HG02642 (cell line): ENCODE measurements around the gene FANCG.

Source experiments
- ATAC-seq: cut with Tn5 transposase; IDR thresholded peaks from one replicate; pipeline ENCODE4 v1.9.1; 2021; ENCODE audit warnings: mild to moderate bottlenecking; ENCODE audit not compliant: unreplicated experiment, poor library complexity

The FANCG gene

DNA sequence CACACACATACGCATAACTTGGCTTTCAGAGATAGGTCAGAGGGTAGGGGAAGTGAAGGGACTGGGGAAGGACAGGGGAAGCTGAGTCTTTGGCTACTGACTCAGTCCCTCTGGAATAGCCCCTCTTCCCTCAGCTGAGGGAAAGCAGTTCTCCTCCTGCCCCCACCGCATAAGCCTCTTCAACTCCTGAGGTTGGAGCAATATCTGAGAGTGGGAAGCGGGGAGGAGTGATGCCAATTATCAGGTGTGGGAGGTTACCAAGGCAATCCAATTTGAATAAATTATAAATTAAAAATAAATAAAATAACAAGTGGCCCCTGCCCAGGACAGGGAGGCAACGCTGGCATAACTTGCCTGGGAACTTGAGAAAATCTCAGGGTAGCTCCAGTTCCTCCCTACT, 24.8 kb upstream of the FANCG start:
- ATAC-seq: no peak

DNA sequence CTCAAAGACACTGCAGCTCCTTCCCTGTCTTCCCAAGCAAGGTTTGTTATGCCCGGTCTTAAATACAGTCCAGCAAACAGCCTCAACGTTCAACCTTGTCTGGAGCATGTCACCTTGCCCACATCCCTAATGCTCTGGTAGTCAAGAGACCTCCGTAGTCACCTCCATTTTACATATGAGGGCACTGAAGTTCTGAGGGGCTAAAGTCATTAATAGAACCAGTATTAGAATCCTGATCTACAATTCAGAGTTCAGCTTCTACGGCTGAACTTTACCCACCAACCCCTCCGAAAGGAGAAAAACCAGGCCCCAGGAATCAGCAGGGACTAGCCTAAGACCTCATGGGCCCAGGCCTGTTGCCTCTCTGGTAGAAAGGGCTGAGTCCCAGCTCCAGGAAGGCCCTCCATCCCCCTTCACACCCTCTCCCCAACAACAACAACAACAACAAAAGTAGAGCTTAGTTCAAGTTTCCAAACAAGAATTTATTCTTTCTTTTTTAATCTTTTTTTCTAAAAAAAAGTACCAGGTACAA, 24.0 kb upstream of the FANCG start:
- no peak for ATAC-seq

DNA sequence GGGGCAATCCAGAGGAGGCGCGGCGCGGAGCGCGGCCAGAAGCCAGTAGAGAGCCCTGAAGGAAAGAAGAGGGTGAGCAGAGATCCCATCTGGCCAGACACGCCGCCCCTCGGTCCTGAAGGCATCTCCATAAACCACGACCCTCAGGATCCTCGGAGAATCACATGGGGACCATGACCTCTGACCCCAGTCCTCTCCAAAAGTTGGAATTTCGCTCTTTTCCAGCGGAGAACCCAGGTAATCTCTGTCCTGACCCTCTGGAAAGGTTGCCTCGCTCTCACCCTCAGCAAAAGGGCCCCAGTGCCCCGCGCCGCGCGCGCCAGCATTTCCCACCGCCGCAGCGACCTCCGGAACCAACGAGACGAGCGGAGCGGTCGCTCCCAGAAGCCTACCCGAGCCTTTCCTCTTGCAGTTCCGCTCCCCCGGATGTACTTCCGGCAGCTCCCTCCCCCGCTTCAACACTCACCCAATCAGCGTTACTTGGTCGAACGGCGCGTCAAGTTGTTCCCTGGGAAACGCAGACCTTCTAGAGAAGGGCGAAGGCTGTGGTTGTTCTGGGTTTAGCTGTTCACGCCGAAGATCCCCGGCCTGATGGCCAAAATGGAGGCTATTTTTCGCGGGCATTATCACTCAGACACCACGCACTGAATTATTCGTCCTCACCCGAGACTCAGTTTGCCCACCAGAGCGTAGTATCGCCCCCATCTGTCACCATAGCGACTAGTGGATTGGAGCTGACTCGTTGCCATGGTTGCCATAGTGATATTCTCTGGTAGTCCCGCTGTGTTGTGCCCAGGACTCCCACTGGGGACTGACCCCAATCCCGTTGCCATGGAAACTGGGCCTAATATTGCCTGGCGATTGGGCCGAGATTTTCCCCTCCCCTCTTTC, 23.3 kb upstream of the FANCG start, which contains the start of gene STOML2:
Gene STOML2 (minus strand): TSS at position 363 of the 891 bp plus-strand sequence. CDS start 37 bp downstream, at position 326.
- ATAC-seq: peak; percentile 94

DNA sequence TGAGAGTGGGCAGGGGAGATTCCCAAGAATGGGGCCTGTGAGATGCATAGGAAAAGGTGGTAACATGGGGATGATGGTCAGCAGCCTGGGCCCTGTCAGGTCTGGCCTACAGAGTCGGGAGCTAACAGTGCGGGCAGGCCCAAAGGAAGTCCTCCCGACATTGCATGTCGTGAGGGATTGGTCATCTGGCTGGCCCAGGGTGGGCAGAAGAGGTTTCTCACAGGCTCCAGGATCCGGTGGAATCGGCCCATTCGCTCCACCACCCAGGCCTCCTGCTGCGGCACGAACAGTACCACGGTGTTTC, 22.7 kb upstream of the FANCG start:
- ATAC-seq: peak; percentile 10

DNA sequence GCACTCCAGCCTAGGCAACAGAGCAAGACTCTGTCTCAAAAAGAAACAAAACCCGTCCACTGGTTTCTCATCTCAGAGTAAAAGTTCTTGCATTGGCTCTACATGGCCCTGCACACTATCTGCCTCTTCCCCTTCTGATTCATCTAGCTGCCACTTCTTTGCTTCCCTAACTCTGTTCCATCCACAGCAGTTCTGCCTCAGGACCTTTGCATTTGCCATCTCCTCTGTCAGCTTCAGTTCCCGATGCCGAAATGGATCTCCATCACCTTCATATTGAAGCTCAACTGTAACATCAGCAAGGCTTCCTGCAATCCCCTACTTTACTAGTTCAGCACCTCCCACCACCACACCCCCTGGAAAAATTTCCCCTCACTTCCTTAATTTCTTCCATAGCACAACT, 17.8 kb upstream of the FANCG start:
- ATAC-seq: no peak

DNA sequence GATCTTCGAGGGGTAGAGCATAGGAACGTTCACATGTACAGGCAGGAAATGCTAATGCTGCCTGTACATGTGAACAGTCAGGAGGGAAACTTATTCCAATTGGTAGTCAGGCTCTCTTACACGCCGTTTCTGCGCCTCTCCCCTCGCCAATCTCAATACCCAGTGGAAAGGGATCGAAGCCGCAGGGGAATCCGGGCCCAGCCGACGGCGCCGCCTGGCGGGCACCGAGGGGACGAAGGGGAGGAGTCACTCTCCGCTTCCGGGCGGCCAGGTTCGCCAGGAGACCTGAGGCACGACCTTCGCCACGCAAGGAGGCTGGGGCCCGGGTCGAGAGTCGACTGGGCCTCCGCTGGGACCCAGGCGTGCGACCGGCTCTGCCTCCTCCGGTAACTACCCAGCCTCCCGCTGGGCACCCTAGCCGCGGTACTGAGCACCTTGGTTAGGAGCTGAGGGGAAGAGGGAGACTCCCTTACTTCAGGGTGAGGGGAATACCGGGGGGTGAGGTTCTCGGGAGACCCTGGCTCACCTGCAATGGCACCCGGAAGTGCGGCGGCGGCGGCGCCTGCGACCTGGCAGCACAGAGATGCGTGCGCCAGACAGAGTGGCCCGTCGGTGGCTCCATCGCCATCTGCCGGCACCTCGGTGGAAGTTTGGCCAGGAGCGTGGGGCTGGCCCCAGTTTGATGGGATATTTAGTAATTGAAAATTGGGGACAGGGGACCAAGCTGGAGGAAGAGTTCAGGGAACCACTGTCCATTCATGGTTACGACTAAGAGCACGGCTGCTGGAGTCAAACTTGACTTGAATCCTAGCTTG, 16.5 kb upstream of the FANCG start, which contains the start of gene PIGO:
Gene PIGO (minus strand): TSS at position 557 of the 815 bp plus-strand sequence. CDS start 1,026 bp downstream, outside the sequence.
- peak; percentile 90 for ATAC-seq

DNA sequence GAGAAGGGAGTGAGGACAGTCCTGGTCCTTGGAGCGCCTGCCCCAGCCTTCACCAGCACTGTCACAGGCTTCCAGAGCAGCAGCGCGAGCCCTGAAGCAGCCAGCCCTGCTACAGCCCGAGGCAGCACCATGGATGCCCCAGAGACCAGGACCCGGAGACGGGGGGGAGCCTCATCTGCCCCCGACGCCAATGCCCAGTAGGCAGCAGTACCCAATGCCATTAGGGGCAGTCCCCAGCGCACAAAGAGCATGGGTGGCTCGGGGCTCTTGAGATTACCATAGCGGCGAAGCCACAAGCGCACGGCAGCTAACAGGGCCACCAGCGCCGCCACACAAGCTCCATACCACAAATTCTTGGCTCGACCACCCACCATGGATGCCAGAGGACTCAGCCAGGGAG, 11.8 kb upstream of the FANCG start:
- ATAC-seq: no peak

DNA sequence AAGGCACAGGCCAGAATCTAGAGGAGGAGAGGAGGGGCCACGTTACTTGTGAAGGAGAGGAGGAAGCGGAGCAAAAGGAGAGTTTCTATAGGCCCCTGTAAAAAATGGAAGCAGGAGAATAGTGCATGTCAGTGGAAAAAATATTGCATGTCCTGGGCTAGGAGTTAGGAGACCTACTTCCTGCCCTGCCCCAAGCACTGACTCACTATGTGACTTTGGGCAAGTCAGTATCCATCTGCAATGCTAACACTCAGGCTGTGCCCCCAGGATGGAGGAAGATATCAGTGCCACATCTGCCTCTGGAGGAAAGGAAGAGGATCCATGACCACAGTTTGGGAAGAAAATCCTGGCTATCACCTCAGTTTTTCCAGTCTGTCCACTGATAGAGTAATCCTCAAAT, 9.7 kb upstream of the FANCG start:
- no peak for ATAC-seq

DNA sequence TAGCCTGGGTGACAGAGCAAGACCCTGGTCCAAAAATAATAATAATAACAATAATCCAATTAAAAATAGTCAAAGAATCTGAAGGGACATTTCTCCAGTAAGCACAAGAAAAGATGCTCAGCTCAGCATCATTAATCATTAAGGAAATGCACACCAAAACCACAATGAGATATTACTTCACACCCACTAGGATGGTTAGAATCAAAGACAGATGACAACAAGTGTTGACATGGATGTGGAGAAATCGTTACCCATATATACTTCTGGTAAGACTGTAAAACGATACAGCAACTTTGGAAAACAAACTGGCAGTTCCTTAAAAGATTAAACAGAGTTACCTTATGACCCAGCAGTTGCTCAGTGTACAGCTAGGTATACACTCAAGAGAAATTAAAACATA, 5.3 kb upstream of the FANCG start:
- ATAC-seq: no peak

DNA sequence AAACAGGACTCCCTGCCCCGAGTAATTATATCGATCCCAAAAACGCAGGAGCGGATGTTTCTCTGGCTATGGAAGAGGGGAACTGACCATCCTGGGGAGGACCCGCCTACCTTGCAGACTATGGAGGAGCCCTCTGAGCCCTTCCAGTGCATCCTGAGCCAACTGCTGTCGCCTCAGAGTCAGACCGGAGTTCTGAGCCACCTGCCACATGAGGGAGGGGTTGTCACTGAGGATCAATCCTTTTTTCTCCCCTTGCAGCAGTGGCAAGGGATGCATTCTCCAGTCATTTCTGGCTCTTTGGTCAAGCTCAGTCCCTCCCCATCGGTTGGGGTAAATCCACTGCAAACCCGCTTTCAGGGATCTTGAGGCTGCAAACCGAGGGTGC, 709 bp downstream of the FANCG start:
- ATAC-seq: no peak

DNA sequence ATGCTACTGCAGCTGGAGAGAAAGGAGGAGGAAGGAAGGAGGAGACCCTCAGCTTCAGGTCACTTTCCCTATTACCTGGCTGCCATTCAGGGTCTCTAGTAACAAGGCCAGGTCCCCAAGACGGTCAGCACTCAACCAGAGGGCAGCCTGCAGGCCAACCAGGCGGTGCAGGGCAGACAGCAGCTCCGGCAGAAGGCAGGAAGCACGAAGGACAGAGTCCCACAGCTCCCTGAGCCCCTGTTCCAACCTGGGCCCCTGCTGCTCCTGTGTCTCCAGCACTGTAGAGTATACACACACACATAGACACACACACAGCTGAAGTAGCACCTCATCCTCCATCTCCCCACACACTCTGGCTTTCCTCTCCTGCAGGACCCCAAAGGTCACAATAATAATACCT, 1.7 kb downstream of the FANCG start:
- no peak for ATAC-seq

DNA sequence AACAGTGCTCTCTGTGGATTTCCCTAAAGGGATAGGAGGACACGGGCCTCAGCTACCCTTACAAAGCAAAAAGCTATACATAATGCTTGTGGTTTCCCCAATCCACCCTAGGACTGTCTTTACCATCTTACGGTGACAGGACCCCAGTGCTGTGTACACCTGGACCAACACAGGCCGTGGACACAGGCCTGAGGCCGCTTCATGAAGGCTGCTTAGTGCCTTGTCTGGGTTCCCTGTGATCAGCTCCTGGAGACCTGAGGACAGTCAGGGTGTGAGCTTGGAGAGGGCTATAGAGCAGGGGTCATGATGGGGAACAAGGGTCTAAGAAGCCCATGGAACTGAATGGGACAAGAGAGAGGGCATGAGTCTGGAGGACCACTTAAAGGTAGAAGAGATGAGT, 2.9 kb downstream of the FANCG start:
- no peak for ATAC-seq

DNA sequence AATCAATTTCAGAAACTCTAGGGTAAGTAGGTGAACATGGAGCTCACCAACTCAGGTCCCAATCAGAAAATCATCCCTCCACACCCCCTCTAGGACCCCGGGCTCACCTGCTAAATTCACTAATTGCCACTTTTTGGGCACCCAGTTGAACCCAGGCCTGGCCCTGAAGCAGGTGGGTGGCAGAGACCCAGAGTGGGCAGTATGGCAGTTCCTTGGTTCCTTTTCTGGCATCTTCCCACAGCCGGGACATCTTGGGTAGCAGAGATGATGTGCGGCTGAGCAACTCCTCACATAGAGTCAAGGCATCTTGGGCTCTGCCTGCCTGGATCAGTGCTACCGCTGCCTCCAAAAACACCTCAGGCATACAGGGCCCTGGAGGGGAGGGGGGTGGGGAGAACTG, 4.4 kb downstream of the FANCG start:
- no peak for ATAC-seq

DNA sequence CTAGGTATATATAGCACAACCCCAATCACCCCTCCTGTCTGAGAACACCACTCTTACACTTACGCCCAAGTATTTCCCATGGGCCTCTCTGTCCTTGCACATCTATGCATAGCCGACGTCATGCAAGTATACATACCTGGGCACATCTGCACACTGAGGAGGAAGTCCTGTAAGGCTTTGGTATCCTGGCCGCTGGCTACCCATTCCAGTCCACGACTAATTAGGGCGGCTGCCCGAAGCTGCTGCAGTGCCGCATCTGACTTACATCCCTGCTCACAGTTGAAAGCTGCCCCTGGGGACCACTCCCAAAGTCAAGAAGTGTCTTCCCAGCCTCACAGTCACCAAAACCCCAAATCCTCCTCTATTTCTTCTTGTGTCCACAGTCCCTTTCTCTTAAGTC, 5.0 kb downstream of the FANCG start:
- ATAC-seq: no peak

DNA sequence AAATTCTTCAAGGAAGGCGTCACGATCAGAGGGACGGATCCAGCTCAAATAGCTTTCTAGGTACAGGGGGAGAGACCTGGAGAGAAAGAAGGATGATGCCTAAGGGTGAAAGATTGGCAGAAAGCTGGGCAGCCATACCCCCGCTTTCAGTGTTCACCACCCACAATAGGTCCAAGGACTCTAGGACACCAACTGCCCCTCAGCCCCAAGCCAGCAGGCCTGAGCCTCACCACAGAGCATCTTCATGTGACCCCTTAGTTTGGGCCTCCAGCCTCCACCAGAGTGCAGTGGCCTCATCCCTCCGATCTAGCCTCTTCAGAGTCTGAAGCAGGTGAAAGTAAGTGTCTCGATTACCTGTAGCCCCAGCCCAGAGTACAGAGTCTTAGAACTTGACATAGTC, 5.6 kb downstream of the FANCG start:
- no peak for ATAC-seq

DNA sequence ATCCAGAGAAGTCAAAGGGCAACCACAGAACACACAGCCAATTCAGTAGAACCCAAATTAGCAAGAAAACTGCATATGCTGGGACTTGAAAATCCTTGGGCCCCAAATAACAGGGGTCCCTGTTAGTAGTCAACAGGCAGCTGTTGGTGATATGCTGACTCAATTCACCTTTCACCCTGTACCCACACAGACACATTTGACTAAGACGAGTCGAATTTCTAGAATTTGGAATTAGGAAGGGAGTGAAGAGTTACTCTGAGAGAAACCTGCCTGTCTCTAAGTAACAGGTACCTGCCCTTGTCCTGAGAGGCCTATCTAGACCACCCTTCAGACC, 6.5 kb downstream of the FANCG start:
- ATAC-seq: no peak

DNA sequence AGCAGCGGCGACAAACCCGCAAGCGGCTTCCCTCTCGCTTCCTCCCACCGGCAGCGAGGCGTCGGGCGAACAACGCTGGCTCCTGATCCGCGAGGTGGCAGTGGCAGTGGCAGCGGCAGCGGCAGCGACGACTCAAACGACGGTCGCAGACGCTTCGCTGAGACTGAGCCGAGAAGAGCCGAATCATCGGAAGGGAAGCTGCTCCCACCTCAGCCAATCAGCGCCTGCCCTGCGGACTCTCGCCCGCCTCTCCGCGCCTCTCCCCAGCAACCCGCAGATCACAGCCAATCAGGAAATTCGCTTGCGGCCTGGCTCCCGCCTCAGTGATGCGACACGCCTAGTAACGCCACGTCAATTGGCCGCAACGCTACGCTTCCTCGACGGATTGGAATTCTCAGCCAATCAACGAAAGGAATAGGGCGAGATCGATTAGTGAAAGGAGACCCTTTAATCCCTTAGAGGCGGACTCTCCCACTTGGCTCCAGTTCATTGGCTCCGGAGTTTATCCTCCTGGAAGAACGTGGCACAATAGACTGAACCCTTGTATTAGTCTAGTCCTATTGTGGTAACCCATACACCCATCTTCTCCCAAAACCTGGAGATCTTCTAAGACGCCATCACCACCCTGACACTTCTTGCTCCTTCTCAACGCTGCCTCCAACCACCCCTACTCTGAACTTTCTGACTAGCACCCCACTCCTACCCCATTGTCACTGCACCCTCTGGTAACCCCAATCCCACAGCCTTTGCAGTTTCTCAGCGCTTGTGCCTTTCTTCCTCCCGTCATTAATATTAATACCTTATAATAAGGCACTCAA, 7.1 kb downstream of the FANCG start, which contains the start of gene VCP:
Gene VCP (minus strand): TSS at position 165 of the 818 bp plus-strand sequence. CDS start 272 bp downstream, outside the sequence.
- peak; percentile 87 for ATAC-seq

DNA sequence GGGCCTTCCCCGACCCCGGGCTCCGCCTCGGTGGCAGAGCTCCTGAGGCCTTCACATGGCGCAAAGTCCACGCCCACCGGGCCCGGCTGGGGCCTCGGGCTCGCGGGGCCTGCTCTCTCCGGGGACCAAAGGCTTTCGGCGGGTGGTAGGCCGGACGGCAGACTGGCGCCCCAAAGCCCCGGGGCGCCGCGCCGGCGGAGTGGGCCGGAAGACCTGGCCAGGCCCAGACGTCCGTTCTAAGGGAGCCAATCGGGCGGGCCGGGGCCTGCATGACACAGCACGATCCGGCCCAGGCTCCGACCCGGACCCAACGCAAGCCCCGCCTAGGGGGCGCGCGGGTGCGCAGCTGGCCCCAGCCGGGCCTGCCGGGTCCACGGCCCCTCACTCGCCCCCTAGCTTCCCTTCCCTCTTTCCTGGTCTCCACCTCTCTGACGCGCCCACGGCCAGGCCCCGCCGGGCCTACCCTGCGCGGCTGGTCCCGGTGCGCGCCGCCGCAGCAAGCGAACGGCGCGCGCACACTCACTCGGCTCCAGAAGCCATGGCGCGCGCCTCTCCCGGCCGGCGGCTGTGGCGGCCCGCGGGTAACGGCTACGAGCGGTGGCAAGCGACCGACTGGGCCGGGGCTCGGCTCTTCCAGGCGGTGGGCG, 7.8 kb downstream of the FANCG start:
- ATAC-seq: peak; percentile 65

DNA sequence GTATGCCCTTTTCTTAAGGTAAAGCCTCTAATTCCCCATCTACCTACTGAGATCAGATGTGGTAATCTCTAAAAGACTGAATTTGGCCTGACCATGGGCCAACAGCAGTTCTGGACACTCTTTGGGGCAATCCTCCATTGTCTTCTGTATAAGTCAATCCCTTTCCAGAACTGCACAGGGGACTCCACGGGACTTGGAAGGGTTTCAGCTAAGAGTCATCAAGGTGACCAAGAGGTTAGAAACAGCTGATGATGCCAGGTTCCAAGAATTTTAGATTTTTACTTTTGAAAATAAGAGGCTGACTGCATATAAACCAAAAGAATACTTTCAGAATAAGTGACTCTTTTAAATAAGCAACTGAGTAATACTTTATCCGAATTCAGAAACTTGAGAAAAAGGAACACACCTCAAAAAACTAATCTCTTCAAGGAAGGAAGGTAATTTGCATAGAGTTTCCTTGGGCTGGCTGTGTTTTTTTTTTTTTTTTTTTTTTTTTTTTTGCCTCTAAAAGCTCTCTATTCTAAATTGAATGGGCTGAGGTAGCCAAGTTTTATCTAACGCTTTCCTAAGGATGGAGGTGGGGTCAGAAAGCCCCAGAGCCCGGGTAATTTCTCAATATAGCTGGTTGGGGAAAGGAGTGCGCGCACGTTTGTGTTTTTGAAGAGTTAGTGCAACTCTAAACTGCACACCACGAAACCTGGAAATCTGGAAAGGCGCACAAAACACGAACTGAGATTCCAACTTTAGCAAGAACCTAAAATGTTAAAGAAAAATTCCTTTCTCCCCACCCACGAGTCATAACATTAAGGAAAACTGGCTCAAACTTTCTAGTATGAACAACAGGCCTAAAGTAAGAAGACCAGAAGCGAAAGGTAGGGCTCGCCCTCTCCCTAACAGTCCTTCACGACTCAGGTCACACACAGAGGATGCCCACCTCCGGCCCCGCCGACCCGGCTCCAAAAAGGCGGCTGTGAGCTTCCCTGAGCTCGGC, 8.6 kb downstream of the FANCG start:
- no peak for ATAC-seq
